SK-N-SH treated with all-trans-retinoic acid at 6 μM for 48 hours (cell line): ENCODE data around the gene SCD5.

Source experiments
- ATAC-seq: fragments of 200-7000 bp; cut with Tn5 transposase; 3 replicates; pipeline ENCODE4 v1.9.1; 2020; ENCODE audit warnings: mild to moderate bottlenecking, moderate library complexity
- ARNTL ChIP-seq: fragments of 450-650 bp; formaldehyde crosslinking; IDR thresholded peaks from 2 replicates; pipeline ENCODE4 v1.5.0; 2020; ENCODE audit warnings: low read depth, mild to moderate bottlenecking, moderate library complexity, borderline replicate concordance
- CREB5 ChIP-seq: fragments of 250-450 bp; sonication (Bioruptor Pico); IDR thresholded peaks from 2 replicates; pipeline ENCODE4 v1.5.1; 2020; ENCODE audit warnings: low read depth, mild to moderate bottlenecking, moderate library complexity
- CSDC2 ChIP-seq: fragments of 250-450 bp; sonication (Bioruptor Pico); IDR thresholded peaks from 2 replicates; pipeline ENCODE4 v1.5.0; 2020; ENCODE audit warnings: mild to moderate bottlenecking, moderate library complexity
- CSRNP3 ChIP-seq: fragments of 250-450 bp; sonication (Bioruptor Pico); IDR thresholded peaks from 2 replicates; pipeline ENCODE4 v1.5.1; 2021; ENCODE audit warnings: mild to moderate bottlenecking, moderate library complexity
- ESRRG ChIP-seq: fragments of 250-450 bp; sonication (Bioruptor Pico); IDR thresholded peaks from 2 replicates; pipeline ENCODE4 v1.6.1; 2021; ENCODE audit warnings: mild to moderate bottlenecking
- GLIS3 ChIP-seq: fragments of 250-450 bp; sonication (Bioruptor Pico); IDR thresholded peaks from 2 replicates; pipeline ENCODE4 v1.5.0; 2020; ENCODE audit warnings: mild to moderate bottlenecking, moderate library complexity
- ISL1 ChIP-seq: fragments of 250-450 bp; sonication (Bioruptor Pico); IDR thresholded peaks from 2 replicates; pipeline ENCODE4 v2.1.2; 2022; ENCODE audit warnings: mild to moderate bottlenecking, moderate library complexity
- OSR1 ChIP-seq: fragments of 250-450 bp; sonication (Bioruptor Pico); IDR thresholded peaks from 2 replicates; pipeline ENCODE4 v1.8.0; 2022; ENCODE audit warnings: moderate library complexity, mild to moderate bottlenecking, inconsistent platforms
- POU6F1 ChIP-seq: fragments of 250-450 bp; sonication (Bioruptor Pico); IDR thresholded peaks from 2 replicates; pipeline ENCODE4 v1.8.0; 2021; ENCODE audit warnings: low read depth, mild to moderate bottlenecking, moderate library complexity, borderline replicate concordance
- RARB ChIP-seq: fragments of 250-450 bp; sonication (Bioruptor Pico); IDR thresholded peaks from 2 replicates; pipeline ENCODE4 v1.8.0; 2021; ENCODE audit warnings: mild to moderate bottlenecking, moderate library complexity
- SNAI2 ChIP-seq: fragments of 250-450 bp; sonication (Bioruptor Pico); IDR thresholded peaks from 2 replicates; pipeline ENCODE4 v1.5.0; 2020; ENCODE audit warnings: mild to moderate bottlenecking, moderate library complexity
- TCF4 ChIP-seq: fragments of 250-450 bp; sonication (Bioruptor Pico); IDR thresholded peaks from 2 replicates; pipeline ENCODE4 v1.8.0; 2021; ENCODE audit warnings: mild to moderate bottlenecking, moderate library complexity, borderline replicate concordance
- TSHZ2 ChIP-seq: fragments of 250-450 bp; sonication (Bioruptor Pico); IDR thresholded peaks from 2 replicates; pipeline ENCODE4 v1.5.0; 2020; ENCODE audit warnings: mild to moderate bottlenecking, moderate library complexity
- ZC3H10 ChIP-seq: fragments of 250-450 bp; sonication (Bioruptor Pico); IDR thresholded peaks from 2 replicates; pipeline ENCODE4 v1.5.1; 2021; ENCODE audit warnings: mild to moderate bottlenecking, moderate library complexity
- ZFP3 ChIP-seq: fragments of 250-450 bp; sonication (Bioruptor Pico); IDR thresholded peaks from 2 replicates; pipeline ENCODE4 v1.5.0; 2020; ENCODE audit warnings: mild to moderate bottlenecking, moderate library complexity
- ZFP30 ChIP-seq: fragments of 450-650 bp; formaldehyde crosslinking; IDR thresholded peaks from 2 replicates; pipeline ENCODE4 v1.5.0; 2022; ENCODE audit warnings: mild to moderate bottlenecking, moderate library complexity
- ZNF565 ChIP-seq: fragments of 450-650 bp; formaldehyde crosslinking; conservative IDR thresholded peaks from 2 replicates; pipeline ENCODE4 v1.5.0; 2020; ENCODE audit warnings: low read depth, mild to moderate bottlenecking, moderate library complexity
- ZNF70 ChIP-seq: fragments of 450-650 bp; formaldehyde crosslinking; IDR thresholded peaks from 2 replicates; pipeline ENCODE4 v1.5.0; 2020; ENCODE audit warnings: mild to moderate bottlenecking, moderate library complexity
- TF ChIP-seq, protein P1 (sequence below): fragments of 250-450 bp; sonication (Bioruptor Pico); IDR thresholded peaks from 2 replicates; pipeline ENCODE4 v1.8.0; 2020; ENCODE audit warnings: mild to moderate bottlenecking, moderate library complexity, borderline replicate concordance

The SCD5 gene

GRCh38 chr4:82744284-82744968 is 54.2 kb downstream of the SCD5 start:
- no peak for ATAC-seq
- TF ChIP-seq SNAI2 (CRISPR knock-in tag) = no peak
- no peak for TF ChIP-seq ZC3H10 (CRISPR knock-in tag)
- TF ChIP-seq ZFP3 (CRISPR knock-in tag) = no peak
- no peak for TF ChIP-seq ARNTL
- no peak for TF ChIP-seq TCF4 (CRISPR knock-in tag)
- no peak for TF ChIP-seq OSR1
- no peak for TF ChIP-seq RARB
- no peak for TF ChIP-seq ZNF70 (CRISPR knock-in tag)
- TF ChIP-seq ESRRG (CRISPR knock-in tag) = no peak
- TF ChIP-seq ISL1 (CRISPR knock-in tag) = no peak
- no peak for TF ChIP-seq POU6F1 (CRISPR knock-in tag)
- TF ChIP-seq CREB5 = no peak
- TF ChIP-seq CSRNP3 (CRISPR knock-in tag) = no peak
- TF ChIP-seq CSDC2 (CRISPR knock-in tag) = no peak
- TF ChIP-seq GLIS3 (CRISPR knock-in tag) = no peak
- TF ChIP-seq, protein P1, sequence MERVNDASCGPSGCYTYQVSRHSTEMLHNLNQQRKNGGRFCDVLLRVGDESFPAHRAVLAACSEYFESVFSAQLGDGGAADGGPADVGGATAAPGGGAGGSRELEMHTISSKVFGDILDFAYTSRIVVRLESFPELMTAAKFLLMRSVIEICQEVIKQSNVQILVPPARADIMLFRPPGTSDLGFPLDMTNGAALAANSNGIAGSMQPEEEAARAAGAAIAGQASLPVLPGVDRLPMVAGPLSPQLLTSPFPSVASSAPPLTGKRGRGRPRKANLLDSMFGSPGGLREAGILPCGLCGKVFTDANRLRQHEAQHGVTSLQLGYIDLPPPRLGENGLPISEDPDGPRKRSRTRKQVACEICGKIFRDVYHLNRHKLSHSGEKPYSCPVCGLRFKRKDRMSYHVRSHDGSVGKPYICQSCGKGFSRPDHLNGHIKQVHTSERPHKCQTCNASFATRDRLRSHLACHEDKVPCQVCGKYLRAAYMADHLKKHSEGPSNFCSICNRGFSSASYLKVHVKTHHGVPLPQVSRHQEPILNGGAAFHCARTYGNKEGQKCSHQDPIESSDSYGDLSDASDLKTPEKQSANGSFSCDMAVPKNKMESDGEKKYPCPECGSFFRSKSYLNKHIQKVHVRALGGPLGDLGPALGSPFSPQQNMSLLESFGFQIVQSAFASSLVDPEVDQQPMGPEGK (CRISPR knock-in tag) = no peak

DNA sequence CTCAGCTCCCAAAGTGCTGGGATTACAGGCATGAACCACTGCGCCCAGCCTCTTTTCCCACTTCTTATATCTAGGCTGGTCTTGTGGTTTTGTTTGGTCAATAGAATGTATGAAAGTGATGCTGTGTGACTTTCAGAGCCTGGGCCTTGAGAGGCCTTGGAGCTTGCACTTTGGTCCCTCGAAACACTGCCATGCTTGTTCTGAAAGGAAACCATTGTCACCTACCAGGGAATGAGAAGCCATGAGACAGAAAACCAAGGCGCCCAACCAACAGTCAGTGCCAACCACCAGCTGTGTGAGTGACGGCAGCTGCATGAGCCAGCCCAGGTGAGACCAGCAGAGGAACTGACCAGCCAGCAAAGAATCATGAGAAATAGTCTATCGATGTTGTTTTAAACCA is 57.4 kb downstream of the SCD5 start:
- ATAC-seq = no peak
- TF ChIP-seq TSHZ2 (CRISPR knock-in tag) = no peak
- TF ChIP-seq CREB5 = no peak
- TF ChIP-seq ARNTL = no peak
- no peak for TF ChIP-seq ESRRG (CRISPR knock-in tag)
- no peak for TF ChIP-seq POU6F1 (CRISPR knock-in tag)
- no peak for TF ChIP-seq ZNF565 (CRISPR knock-in tag)
- no peak for TF ChIP-seq ZFP30 (CRISPR knock-in tag)
- no peak for TF ChIP-seq GLIS3 (CRISPR knock-in tag)
- no peak for TF ChIP-seq CSRNP3 (CRISPR knock-in tag)
